Aorta (tissue), 5 donors: ENCODE results near the gene IQUB. TPM values are rescaled to one million over a fixed set of nuclear protein-coding genes. Genes with fewer than 3 reads are reported as not detected.
A peak's percentile ranks its signal among the peaks of the same experiment; 100 is the strongest.

Source experiments
- ATAC-seq: fragments of 200-7000 bp; cut with Tn5 transposase; one replicate; pipeline ENCODE4 v1.9.1; 2022; ENCODE audit warnings: moderate library complexity; ENCODE audit not compliant: low FRiP score
- DNase-seq, 2 donors: peaks; one replicate each; pipeline ENCODE4 v3.0.0-alpha.2; 2020
- H3K27ac ChIP-seq, 2 donors: one replicate each; pipeline ENCODE4 v1.5.1; 2013; ENCODE audit warnings: low read length in 2 of 2, mild to moderate bottlenecking in 2 of 2, moderate library complexity in 2 of 2, control low read depth in 1 of 2, inconsistent platforms in 1 of 2, low read depth in 1 of 2
- H3K27me3 ChIP-seq, 2 donors: one replicate each; pipeline ENCODE4 v1.6.1; 2013; ENCODE audit warnings: control low read depth in 1 of 2, low read length in 1 of 2, mild to moderate bottlenecking in 1 of 2, moderate library complexity in 1 of 2; ENCODE audit not compliant: insufficient read depth in 2 of 2, control insufficient read depth in 1 of 2
- H3K36me3 ChIP-seq, 2 donors: one replicate each; pipeline ENCODE4 v1.6.1; 2013; ENCODE audit warnings: control low read depth in 1 of 2, low read length in 1 of 2, mild to moderate bottlenecking in 1 of 2; ENCODE audit not compliant: insufficient read depth in 2 of 2, control insufficient read depth in 1 of 2
- H3K4me1 ChIP-seq, 2 donors: one replicate each; pipeline ENCODE4 v1.6.1; 2013; ENCODE audit warnings: low read length in 2 of 2, control low read depth in 1 of 2, mild to moderate bottlenecking in 1 of 2, moderate library complexity in 1 of 2; ENCODE audit not compliant: insufficient read depth in 2 of 2, control insufficient read depth in 1 of 2
- H3K4me3 ChIP-seq, 2 donors: one replicate each; pipeline ENCODE4 v1.5.1; 2013; ENCODE audit warnings: low read length in 2 of 2, control low read depth in 1 of 2, mild to moderate bottlenecking in 1 of 2
- H3K9me3 ChIP-seq: one replicate; pipeline ENCODE4 v1.6.1; 2013; ENCODE audit warnings: mild to moderate bottlenecking, low read length; ENCODE audit not compliant: control insufficient read depth
- WGBS, 2 donors: extraction: QIAGEN DNeasy Blood & Tissue Kit; methylation state at CpG; one replicate each; pipeline ENCODE4 v1.1.7; 2013; 5-methylcytosine and 5-hydroxymethylcytosine counted together
- intact Hi-C, 2 donors: fragments of 100-400 bp; cut with DNase I; formaldehyde crosslinking; loops; one replicate each; pipeline versions ENCODE4 v1.14.2 to v1.15.0; 2022
- polyA plus RNA-seq, 2 donors: library from polyadenylated mRNA; stranded (reverse); fragments of 200-250 nt; gene quantifications; one replicate each; pipeline ENCODE4 v1.2.3, GENCODE V29; 2013
- total RNA-seq, 2 donors: library from RNA; stranded (reverse); fragmentation: NEBNext Ultra II Directional; extraction: Animal tissue kit (Norgen Biotek cat#: 25700); gene quantifications; one replicate each; pipeline ENCODE4 v1.2.1, GENCODE V29; 2021
- donor health status: healthy with polysubstance abuse.
- donor health status: Bipolar disorder and iron deficiency.
- donor health status: DM: no; HTN: no; CAD: no.
- donor health status: DM: no; HTN: no; CAD: no.
- donor health status: DM: yes; HTN: yes; CAD: no.

The IQUB gene
- total and polyA plus RNA-seq, 4 donors = 0.39 to 0.81 (median 0.59) TPM; not detected in 1

DNA sequence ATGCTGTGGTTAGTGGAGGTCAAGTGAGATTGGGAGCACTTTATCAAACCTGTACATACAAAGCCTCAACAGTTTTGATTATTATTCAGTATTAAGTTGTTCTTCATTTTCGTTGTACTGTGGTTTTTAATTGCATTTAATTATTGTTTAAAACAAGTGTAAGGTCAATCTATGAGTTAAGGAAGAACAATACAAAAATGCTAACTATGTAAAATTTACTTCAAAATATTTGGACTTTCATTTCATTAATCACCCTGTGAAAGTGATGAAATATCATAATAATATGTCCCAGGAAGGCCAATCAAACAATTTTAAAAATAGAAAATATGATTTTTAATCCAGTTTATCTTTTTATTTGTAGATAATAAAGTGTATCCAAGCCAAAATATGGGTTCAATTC is 36.8 kb upstream of the IQUB start:
- no peaks in the 10 kb centered on the region for H3K27me3 ChIP-seq
- intact Hi-C loops = loop anchor here in 1 of 2 donors (10.0 kb wide), 1 partner anchor 294 kb away; no protein-coding TSS in a partner anchor
- H3K4me1 ChIP-seq = no peaks in the 10 kb centered on the region
- DNase-seq (no peak), ATAC-seq (no peak)
- no peak overlapping the region for H3K4me3 ChIP-seq
- H3K27ac ChIP-seq = no peak overlapping the region
- H3K36me3 ChIP-seq = no peaks in the 10 kb centered on the region
- 82 to 92% methylated on average over 1 of the region's 1 CpG for WGBS, 2 donors
- H3K9me3 ChIP-seq = no peaks in the 10 kb centered on the region

DNA sequence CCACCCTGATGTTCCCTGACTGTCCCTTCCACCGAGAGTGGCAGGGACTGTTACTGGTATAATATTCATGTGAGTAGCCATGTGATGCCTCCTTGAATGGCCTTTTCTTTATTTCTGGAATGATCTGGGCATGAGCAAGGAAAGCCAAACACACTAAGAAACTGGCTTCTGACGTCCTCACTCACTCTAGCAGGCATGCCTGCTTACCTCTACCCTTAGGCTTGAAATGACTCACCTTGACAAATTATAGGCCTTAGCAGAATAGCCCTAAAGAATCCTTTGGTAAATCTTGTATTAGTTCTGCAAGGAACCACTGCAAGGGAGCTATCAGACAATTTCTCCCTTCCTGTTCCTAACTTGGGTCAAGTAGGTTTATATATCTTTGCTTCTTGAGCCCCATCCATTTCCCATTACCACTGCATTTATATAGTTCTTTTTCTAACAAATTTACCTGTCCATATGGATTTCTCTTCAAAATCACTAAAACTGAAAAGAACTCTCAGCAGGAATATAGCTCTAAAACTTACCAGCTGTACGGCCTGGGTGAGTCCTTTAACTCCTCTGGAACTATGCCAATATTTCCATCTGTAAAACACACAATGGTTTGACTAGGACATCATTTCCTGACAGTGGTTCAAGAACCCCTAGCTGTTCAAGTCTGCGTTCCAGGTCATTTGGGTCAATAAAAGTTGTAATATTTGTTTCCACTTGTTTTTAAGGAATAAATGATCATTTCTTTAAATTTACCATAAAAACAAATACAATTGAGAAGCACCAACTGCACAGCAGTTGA is 36.2 kb upstream of the IQUB start:
- no peak for DNase-seq
- Histone ChIP-seq H3K27me3 (no peaks in the 10 kb centered on the region), H3K4me1 (no peaks in the 10 kb centered on the region), H3K36me3 (no peaks in the 10 kb centered on the region), H3K4me3 (no peak overlapping the region), H3K27ac (no peak overlapping the region), H3K9me3 (no peaks in the 10 kb centered on the region)
- 66 to 67% methylated on average over 4 of the region's 4 CpGs for WGBS, 2 donors
- intact Hi-C loops = loop anchor here in 1 of 2 donors (10.0 kb wide), 1 partner anchor 294 kb away; no protein-coding TSS in a partner anchor
- ATAC-seq = no peak

DNA sequence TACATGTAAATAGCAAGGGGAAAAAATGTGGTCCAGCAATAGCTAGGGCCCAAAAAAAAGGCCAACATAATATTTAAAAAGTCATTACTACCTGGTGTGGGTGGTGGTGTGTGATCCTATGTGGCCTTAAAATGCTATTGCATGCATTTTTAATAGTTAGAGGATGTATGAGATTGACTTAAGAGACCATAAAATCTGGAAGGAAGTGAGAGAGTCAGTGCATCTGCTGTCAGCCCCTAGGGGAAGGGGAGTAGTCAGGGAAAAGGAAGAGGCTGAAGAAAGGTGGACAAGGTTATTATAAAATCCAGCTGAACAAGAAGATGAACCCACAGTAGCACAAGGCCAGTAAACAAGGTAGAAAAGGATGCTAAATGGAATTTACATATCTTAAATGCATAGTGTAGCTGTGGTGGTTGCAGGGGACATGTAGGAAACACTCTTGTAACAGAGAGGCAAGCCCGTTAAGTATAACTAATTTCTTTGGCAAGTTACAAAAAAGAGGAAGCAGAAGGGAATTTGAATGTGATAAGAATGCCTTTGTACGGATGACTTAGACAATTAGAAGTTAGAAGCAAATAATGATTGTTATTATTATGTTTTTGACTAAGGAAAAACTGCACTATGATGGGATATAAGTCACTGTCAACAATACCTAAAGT is 35.1 kb upstream of the IQUB start:
- intact Hi-C loops = loop anchor here in 1 of 2 donors (10.0 kb wide), 1 partner anchor 295 kb away; no protein-coding TSS in a partner anchor
- H3K27ac ChIP-seq = no peak overlapping the region
- H3K4me3 ChIP-seq = no peak overlapping the region
- DNase-seq (no peak), ATAC-seq (no peak)
- H3K27me3 ChIP-seq = no peaks in the 10 kb centered on the region
- no peaks in the 10 kb centered on the region for H3K9me3 ChIP-seq
- 51 to 63% methylated on average over 2 of the region's 2 CpGs for WGBS, 2 donors
- H3K36me3 ChIP-seq = no peaks in the 10 kb centered on the region
- H3K4me1 ChIP-seq = no peaks in the 10 kb centered on the region

DNA sequence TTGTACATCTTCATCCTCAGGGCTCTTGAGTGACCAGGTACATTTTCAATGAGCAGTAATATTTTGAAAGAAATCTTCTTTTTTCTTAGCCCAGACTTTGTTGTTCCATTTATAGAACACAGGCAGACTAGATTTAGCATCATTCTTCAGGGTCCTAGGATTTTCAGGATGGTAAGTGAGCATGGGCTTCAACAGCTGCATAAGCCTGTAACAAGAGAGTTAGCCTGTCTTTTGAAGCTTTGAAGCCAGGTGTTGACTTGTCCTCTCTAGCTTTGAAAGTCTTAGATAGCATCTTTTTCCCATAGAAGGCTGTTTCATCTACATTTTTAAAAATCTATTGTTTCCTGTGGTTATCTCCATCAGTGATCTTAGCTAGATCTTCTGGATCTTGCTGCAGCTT is 27.7 kb upstream of the IQUB start:
- no peak for DNase-seq
- H3K4me1 ChIP-seq = no peaks in the 10 kb centered on the region
- no peak overlapping the region for H3K27ac ChIP-seq
- intact Hi-C loops = no loop called here
- ATAC-seq = no peak
- no peak overlapping the region for H3K4me3 ChIP-seq
- no peaks in the 10 kb centered on the region for H3K36me3 ChIP-seq
- no peaks in the 10 kb centered on the region for H3K9me3 ChIP-seq
- no peaks in the 10 kb centered on the region for H3K27me3 ChIP-seq

DNA sequence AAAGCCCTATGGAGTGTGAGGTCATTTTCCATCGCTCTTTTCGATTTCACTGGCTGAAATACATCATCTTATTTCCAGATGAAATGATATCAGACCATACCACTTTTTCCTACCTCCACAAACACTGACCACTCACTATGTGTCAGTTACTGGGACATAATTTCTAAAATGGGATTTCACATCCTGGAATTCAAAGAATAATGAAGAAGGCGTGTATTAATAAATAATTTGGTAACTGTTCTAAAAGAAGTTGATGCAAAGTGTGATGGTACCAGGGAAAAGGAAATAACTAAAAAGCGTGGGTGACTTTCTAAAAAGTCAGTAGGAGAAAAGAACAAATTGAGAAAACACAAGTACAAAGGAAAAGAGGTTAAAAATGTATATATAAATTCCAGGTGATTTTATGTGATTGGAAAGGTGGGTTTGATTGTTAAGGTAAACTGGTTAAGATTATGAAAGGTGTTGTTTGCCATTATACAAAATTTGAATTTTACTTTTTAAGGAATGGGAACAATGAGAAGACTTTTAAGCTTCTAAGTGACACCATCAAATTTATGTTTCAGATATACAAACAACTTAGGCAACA is 24.0 kb upstream of the IQUB start:
- H3K27me3 ChIP-seq = no peaks in the 10 kb centered on the region
- no peaks in the 10 kb centered on the region for H3K9me3 ChIP-seq
- H3K4me1 ChIP-seq = peaks cover 0 to 2% of the 10 kb centered on the region in 2 donors
- peak overlapping the region; percentile 72 to 99 for H3K4me3 ChIP-seq
- ATAC-seq (no peak), DNase-seq (no peak)
- peak overlapping the region; percentile 85 to 94 for H3K27ac ChIP-seq
- intact Hi-C loops = loop anchor here in 1 of 2 donors (5.0 kb wide), 1 partner anchor 189 kb away; the partner anchor contains the start of gene WASL
- no peaks in the 10 kb centered on the region for H3K36me3 ChIP-seq
- 34 to 37% methylated on average over 4 of the region's 4 CpGs for WGBS, 2 donors

DNA sequence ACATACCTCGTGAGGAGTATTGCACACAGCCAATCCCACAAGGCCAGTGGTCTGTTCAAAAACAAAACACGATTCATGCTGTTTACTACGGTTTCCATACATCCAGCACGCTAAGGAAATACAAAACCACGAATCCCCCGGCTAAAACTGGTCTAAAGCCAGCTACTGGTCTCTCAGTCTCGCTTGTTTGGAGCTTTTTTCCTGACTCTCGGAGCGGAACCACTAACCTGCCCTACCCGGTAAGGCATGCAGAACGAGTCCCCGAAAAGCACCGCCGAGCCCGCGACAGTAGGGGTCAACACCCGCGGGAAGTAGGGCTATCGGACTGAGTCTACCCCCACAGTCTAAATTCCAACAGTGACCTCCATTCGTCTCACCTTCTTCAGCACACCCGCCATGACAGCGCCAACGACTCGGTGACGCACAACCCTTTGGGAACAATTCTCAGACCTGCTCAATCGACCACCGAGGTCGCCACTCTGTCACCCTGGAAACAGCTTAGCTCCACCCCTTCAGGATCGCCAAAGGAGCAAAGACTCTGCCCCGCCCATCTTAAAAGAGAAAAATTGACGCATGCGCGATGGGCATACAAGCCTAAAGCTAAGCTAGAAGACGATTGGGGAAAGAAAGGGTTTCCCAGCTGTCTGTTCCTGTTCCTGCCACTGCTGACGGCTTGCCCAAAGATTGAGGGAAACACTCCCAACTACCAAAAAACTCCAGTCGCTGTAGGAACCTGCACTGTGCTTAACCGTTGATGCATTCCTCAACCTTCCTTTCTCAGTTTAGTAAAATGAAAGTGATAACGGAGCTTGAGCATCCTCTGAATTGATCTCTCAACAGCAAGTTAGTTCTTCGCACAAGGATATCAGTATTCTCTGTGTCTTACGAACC is 23.2 kb upstream of the IQUB start, which contains the start of gene NDUFA5:
Gene NDUFA5, minus strand, starts transcription at position 421 of the 891 bp plus-strand sequence. Its CDS starts 23 bp downstream, at position 398.
- WGBS, 2 donors = 1% methylated on average over 40 of the region's 40 CpGs
- peaks cover 0 to under 1% of the 10 kb centered on the region in 2 donors for H3K36me3 ChIP-seq
- peak within 1 kb of the TSS; percentile 93 to 99 for H3K4me3 ChIP-seq
- peaks cover 0 to 2% of the 10 kb centered on the region in 2 donors for H3K4me1 ChIP-seq
- ATAC-seq = peak; percentile 100
- no peaks in the 10 kb centered on the region for H3K9me3 ChIP-seq
- H3K27ac ChIP-seq = peak within 1 kb of the TSS; percentile 85 to 94
- intact Hi-C loops = loop anchor here (2.0 to 5.0 kb wide), 2 partner anchors 23 to 190 kb away; partner anchors contain the start of genes IQUB (in 1 of the 2) and WASL (in 1 of the 2)
- DNase-seq = peak; percentile 96 to 98
- H3K27me3 ChIP-seq = no peaks in the 10 kb centered on the region

DNA sequence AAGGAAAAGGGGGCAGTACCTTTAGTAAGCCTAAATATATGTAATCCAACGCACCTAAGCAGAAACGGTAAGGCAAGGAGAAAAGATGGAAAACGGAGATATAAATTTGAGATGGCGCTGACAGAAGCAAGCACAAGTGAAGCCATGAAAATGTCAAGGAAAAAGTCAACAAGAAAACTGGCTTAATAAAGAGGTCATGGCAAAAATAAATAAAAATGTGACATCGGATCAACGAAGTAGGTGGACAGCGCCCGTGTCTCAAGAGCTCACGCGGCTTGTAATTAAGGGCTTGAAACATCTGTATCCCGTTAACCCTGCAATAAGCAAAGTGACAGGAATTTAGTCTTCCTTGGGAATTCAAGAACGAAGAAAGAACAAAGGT is 22.6 kb upstream of the IQUB start:
- Histone ChIP-seq H3K9me3 (no peaks in the 10 kb centered on the region), H3K36me3 (peaks cover 0 to 2% of the 10 kb centered on the region in 2 donors), H3K4me1 (peaks cover 0 to 2% of the 10 kb centered on the region in 2 donors), H3K27ac (no peak overlapping the region), H3K4me3 (peak overlapping the region; percentile 93 to 99), H3K27me3 (no peaks in the 10 kb centered on the region)
- DNase-seq = no peak
- WGBS, 2 donors = 2% methylated on average over 12 of the region's 12 CpGs
- intact Hi-C loops = loop anchor here (2.0 to 5.0 kb wide), 2 partner anchors 22 to 190 kb away; partner anchors contain the start of genes IQUB (in 1 of the 2) and WASL (in 1 of the 2)
- ATAC-seq = no peak

DNA sequence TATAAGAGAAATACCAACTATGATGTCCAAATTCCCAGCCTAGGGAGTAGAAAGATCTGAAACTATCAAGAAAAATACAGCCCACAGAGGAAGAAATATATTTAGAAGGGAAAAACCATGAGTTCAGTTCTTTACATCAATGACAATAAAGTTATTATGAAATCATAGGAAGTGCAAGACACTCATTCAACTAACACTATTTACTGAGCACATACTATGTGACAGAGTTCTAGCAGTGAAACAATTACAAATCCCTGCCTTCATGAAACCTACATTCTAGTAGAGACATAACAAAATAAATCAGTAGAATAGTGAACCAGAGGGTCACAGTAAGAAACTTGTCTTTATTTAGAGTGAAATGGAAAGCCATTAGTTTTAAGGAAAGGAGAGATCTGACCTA is 21.1 kb upstream of the IQUB start:
- peaks cover 0 to 2% of the 10 kb centered on the region in 2 donors for H3K4me1 ChIP-seq
- H3K4me3 ChIP-seq = no peak overlapping the region
- no peaks in the 10 kb centered on the region for H3K9me3 ChIP-seq
- ATAC-seq (no peak), DNase-seq (no peak)
- no peaks in the 10 kb centered on the region for H3K27me3 ChIP-seq
- peaks cover 0 to 2% of the 10 kb centered on the region in 2 donors for H3K36me3 ChIP-seq
- no peak overlapping the region for H3K27ac ChIP-seq
- intact Hi-C loops = loop anchor here in 1 of 2 donors (5.0 kb wide), 1 partner anchor 192 kb away; the partner anchor contains the start of gene WASL
